Measurements from ENCODE around the gene MAP7D3.

Gene MAP7D3

GRCh38 chrX:136211766-136212556, 39.2 kb downstream of the MAP7D3 start:
- TF ChIP-seq CTCF (conservative IDR thresholded peaks at IDR 0.05; ENCODE audit: low read depth, low read length) = no peak
- DNase-seq (ENCODE audit: low read depth) = no peak
- no peak overlapping the region for H3K4me3 ChIP-seq (ENCODE audit: low read depth, low read length)

- peak; percentile 42 for DNase-seq (ENCODE audit: low read depth)
- H3K4me3 ChIP-seq (ENCODE audit: low read depth, low read length) = no peak overlapping the region
Observed at GRCh38 chrX:136210806-136211205, 40.4 kb downstream of the MAP7D3 start.

GRCh38 chrX:136210243-136210642, 41.0 kb downstream of the MAP7D3 start:
- no peak for TF ChIP-seq CTCF (conservative IDR thresholded peaks at IDR 0.05; ENCODE audit: low read depth, low read length)
- no peak overlapping the region for H3K4me3 ChIP-seq (ENCODE audit: low read depth, low read length)
- DNase-seq (ENCODE audit: low read depth) = no peak

More at GRCh38 chrX:136210806-136211205, 40.4 kb downstream of the MAP7D3 start:
- no peak for TF ChIP-seq CTCF (conservative IDR thresholded peaks at IDR 0.05; ENCODE audit: low read depth, low read length)

- DNase-seq (ENCODE audit: low read depth) = no peak
- H3K4me3 ChIP-seq (ENCODE audit: low read depth, low read length) = no peak overlapping the region
- TF ChIP-seq CTCF (conservative IDR thresholded peaks at IDR 0.05; ENCODE audit: low read depth, low read length) = no peak
Observed at GRCh38 chrX:136209751-136210150, 41.4 kb downstream of the MAP7D3 start.

GRCh38 chrX:136209016-136209738, 42.0 kb downstream of the MAP7D3 start:
- no peak overlapping the region for H3K4me3 ChIP-seq (ENCODE audit: low read depth, low read length)
- DNase-seq (ENCODE audit: low read depth) = peak; percentile 73
- TF ChIP-seq CTCF (conservative IDR thresholded peaks at IDR 0.05; ENCODE audit: low read depth, low read length) = peak; percentile 74

GRCh38 chrX:136207546-136207945, 43.7 kb downstream of the MAP7D3 start:
- H3K4me3 ChIP-seq (ENCODE audit: low read depth, low read length) = no peak overlapping the region
- no peak for DNase-seq (ENCODE audit: low read depth)
- no peak for TF ChIP-seq CTCF (conservative IDR thresholded peaks at IDR 0.05; ENCODE audit: low read depth, low read length)

All from choroid plexus epithelial cell (primary cell).